ENCODE results near the gene SNPH.

- TF ChIP-seq CTCF (IDR thresholded peaks at IDR 0.05), result no peak
- no peak for TF ChIP-seq POLR2A (IDR thresholded peaks at IDR 0.05)
- TF ChIP-seq EP300 (IDR thresholded peaks at IDR 0.05), result no peak
These were observed 16.9 kb downstream of the SNPH start for GRCh38 chr20:1282966-1283365.
